Stimulated activated CD8-positive, alpha-beta memory T cell treated with anti-CD3 and anti-CD28 coated beads, Interleukin-7, amount 100 ng/mL, for 48 hours (primary cell): ENCODE results near the gene SAT2.
"Not testable (repeated sequence)": the region's sequence is repeated elsewhere in the genome, so short reads cannot be mapped to it uniquely, and the experiment has no call there.

Experiments used
- DNase-seq, 2 donors: peaks; one replicate each; pipeline ENCODE4 v3.0.0-alpha.2; 2020; ENCODE audit warnings: low read depth in 1 of 2; ENCODE audit errors: extremely low read depth in 1 of 2

Gene SAT2

GRCh38 chr17:7634384-7634783 is 6.8 kb upstream of the SAT2 start:
- DNase-seq = no peak

DNA sequence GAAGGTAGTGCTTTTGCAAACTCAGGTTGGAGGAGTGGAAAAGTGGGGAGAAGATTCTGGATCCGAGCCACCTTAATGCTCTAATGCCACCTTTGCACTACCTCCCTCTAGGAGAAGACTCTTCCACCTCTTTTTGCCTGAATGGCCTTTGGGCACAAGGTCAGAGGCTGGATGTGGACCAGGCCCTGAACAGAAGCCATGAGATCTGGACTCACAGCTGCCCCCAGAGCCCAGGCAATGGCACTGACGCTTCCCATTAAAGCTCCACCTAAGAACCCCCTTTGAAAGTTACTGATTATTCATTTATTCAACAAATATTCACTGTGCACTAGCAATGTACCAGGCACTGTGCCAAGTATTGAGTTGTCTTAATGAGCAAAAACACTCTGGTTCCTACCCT is 5.5 kb upstream of the SAT2 start:
- DNase-seq = no peak

- DNase-seq = peak in 1 of 2 donors; percentile 14
Observed at GRCh38 chr17:7632492-7632894, 4.9 kb upstream of the SAT2 start.

DNA sequence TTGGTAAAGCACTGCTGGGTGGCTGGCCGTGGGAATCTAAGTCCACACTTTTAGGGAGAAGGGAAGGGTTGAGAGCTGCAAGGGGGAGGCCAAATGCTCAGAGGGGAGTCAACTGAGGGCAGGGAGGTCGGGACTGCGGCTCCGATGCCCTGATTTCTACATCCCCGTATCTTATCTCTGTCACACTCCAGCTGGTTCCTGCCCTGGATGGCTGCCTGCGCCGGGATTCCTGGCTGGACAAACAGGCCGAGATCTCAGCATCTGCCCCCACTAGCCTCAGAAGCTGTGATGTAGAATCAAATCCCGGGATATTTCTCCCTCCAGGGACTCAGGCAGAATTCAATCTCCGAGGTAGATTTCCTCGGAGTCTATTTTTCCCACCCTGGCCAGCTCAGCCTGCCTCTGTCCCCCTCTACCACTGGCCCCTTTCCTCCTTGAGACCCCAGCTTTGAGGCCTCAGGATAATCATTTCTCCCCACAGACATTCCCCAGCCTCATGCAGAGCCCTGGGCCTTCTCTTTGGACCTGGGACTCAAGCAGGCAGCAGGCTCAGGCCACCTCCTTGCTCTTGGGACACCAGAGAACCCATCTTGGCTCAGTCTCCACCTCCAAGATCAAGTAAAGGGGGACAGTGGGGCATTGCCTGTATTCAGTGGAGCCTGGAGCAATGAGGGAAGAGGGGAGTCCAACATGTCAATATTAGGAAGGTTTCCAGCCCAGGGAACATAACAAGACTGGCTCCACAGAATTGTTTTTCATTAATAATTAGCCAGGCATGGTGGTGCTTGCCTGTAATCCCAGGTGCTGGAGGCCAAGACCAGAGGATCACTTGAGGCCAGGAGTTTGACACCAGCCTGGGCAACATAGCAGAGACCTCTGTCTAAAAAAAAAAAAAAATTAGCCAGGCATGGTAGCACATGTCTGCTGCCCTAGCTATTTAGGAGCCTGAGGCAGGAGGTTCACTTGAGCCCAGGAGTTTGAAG is 4.1 kb upstream of the SAT2 start:
- DNase-seq = no peak

DNA sequence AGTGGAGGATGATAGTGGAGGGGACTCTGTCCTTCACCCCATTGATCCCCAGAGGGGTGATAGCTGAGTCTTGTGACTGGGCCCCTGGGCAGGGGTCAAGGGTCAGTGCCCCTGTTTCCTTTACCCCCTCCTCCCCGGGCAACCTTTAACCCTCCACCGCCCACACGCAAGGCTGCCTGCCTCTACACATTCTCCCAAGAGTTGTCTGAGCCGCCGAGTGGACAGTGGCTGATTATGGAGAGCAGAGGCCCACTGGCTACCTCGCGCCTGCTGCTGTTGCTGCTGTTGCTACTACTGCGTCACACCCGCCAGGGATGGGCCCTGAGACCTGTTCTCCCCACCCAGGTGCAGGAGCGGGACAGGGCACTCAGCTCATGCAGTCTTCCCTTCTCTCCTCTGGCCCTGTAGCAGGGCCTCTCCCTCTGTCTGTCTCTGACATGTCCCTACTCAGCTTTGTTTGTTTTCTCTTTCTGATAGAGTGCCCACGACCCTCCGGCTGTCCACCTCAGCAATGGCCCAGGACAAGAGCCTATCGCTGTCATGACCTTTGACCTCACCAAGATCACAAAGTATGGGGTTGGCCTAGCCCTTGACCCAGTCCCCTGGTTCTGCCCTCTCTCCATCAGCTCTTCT is 2.4 kb upstream of the SAT2 start, which contains the start of gene SHBG:
Gene SHBG (plus strand): TSS at position 197 of the 633 bp plus-strand sequence. CDS start 38 bp downstream, at position 235.
- no peak for DNase-seq

DNA sequence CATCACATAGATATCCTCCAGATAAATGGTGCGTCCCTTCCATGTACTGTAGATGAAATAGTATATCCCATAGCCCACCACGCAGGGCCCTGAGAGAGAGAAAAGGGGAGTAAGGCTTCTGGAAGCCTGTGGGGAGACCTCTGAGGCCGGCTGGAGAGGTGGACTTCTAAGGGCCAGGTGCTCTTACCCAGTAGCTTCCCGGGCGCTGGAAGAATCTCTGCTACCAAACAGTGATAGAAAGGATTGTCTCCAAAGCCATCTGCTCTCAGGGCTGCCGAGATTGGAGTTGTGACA is 718 bp downstream of the SAT2 start:
- no peak for DNase-seq

DNA sequence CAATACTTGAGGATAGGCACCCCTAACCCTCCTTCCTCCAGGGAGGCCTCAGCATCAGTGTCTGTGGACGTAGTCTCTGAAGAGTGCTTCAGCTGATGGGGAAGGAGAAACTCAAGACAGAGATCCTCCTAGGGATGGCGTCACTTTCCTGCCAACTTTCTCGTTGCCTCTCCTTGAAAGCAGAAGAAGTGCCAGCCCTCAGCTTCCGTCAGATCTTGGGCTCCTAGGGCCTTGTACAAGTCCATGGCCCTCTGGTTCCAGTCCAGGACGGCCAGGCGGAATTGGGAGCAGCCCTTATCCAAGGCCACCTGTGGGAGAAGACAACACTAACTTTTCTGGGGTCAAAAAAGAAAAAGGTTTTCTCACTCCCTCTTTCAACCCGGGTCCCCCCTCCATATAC is 1.3 kb downstream of the SAT2 start:
- no peak for DNase-seq

DNA sequence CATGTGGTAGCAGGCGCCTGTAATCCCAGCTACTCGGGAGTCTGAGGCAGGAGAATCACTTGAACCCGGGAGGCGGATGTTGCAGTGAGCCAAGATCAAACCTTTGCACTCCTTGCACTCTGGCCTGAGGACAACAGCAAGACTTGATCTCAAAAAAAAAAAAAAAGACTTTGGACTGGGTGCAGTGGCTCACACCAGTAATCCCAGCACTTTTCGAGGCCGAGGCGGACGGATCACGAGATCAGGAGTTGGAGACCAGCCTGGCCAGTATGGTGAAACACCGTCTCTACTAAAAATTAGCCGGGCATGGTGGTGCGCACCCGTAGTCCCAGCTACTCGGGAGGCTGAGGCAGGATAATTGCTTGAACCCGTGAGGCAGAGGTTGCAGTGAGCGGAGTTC is 1.9 kb downstream of the SAT2 start:
- not testable (repeated sequence) for DNase-seq

DNA sequence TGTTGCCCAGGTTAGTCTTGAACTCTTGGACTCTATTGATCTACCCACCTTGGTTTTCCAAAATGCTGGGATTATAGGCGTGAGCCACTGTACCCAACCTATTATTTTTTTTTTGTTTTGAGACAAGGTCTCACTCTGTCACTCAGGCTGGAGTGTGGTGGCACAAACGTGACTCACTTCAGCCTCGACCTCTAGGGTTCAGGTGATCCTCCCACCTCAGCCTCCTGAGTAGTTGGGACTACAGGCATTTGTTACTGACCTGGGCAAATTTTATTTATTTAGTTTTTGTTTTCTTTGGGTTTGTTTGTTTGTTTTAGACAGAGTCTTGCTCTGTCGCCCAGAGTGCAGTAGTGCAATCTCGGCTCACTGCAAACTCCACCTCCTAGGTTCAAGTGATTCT is 4.0 kb downstream of the SAT2 start:
- DNase-seq = no peak

DNA sequence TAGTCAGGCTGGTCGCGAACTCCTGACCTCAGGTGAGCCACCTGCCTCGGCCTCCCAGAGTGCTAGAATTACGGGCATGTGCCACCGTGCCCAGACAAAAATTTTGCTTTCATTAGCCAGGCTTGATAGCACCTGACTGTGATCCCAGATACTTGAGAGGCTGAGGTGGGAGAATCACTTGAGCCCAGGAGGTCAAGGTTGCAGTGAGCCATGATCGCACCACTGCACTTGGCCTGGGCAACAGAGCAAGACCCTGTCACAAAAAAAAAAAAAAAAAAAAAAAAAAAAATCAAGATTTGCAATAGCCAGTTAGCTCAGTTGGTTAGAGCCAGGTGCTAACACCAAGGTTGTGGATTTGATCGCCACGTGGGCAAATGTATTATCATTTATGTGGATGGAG is 6.8 kb downstream of the SAT2 start:
- DNase-seq = no peak

DNA sequence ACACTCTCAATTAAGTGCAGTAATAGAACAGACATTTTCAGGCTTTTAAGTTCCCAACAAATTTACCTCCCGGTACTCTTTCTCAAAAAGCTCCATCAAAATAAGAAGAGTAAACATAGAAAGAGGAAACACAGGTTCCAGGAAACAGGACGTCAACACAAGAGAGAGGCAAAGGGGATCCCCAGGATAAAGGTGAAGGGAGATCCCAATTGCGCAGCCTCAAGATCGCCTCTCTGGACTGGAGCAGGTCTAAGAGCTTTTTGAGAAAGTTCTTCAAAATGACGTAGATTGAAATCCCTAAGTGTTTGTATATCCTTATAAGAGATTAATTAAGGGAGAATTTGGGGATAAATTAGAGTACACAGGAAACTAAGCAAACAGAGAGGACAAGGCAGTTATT is 9.0 kb downstream of the SAT2 start:
- DNase-seq = no peak

DNA sequence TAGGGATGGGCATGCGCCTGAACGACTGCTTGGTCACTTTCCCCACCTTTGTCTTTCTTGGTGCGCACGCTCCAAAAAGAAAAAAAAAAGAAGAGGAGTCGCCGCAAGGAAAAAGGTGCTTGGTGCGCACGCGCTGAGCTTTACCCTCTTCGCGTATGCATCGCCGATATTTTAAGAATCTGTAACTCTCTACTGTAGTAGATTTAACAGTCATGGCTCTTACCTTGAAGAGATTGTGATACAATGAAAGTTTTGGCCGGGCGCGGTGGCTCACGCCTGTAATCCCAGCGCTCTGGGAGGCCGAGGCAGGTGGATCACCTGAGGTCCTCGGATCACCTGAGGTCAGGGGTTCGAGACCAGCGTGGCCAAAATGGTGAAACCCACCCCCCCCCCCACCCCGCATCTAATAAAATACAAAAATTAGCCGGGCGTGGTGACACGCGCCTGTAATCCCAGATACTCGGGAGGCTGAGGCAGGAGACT is 12.3 kb downstream of the SAT2 start:
- no peak for DNase-seq

GRCh38 chr17:7614425-7615264 is 13.0 kb downstream of the SAT2 start, which contains the start of gene FXR2:
TSS of gene FXR2 (minus strand) at chr17:7614897. CDS start at chr17:7614532, 365 bp downstream.
- peak; percentile 100 for DNase-seq

- DNase-seq = no peak
Observed at GRCh38 chr17:7613769-7614424, 13.7 kb downstream of the SAT2 start.

DNA sequence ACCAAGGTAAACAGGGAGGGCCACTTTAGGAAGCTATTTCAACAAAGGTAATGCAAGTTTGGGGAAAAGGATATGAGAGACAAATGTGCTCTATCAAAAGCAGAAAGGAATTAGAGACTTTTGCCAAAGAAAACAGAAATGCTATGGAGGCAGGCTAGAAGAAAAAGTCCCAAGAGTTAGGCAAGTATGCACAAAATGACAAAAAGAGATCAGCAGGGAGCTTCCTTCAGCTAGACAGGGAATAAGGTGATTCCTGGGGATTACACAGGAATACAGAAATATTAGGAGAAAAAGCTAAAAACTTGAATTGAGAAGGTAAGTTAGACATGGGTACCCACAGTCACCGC is 15.4 kb downstream of the SAT2 start:
- DNase-seq = no peak

DNA sequence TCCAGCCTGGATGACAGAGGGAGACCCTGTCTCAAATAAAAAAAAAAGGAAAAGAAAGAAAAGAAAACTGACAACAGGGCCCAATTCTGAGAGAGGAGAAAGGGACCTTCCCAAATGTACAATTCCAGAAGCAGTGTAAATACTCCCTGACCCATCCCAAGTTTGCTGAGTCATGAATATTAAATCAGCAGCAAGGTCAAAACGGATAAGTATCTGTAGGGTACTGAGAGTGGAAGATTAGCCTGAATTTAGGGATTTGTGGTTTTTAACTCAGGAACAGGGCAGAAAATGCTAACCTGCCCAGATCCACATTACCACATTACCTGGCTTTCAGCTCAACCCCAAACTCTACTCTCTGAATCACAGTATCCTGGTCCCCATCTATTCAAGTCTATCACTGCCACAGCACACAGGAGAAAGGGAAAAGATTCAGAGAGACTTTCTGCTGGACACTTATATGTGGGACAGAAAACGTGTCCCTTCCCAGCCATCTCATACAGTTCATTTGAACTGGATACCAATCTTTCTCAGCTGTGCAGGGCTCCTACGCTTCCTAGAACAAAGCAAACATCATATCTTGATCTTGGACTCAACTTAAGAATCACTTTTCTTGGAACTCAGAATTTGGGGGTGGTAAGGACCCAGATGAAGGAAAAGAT is 15.9 kb downstream of the SAT2 start:
- no peak for DNase-seq

DNA sequence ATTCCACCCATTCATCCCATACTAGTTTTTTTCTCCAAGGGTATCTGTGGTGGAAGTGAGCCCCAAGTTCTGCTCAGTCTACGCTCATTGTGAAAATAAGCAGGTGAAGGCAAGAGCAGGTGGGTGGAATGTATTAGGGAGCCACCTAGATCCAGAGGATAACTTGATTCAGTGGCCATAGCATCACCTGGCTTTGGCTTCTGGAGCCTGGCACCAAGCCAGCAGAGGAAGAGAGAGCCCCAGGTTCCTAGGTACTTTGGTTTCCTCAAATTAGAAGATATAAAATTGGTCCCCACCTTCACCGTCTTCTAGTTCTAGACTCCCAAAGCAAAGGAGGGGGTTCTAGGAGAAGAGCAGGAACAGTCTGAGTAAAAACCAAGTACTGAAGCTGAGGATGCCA is 17.0 kb downstream of the SAT2 start:
- DNase-seq = no peak

GRCh38 chr17:7606280-7606679 is 21.3 kb downstream of the SAT2 start:
- DNase-seq = no peak

DNA sequence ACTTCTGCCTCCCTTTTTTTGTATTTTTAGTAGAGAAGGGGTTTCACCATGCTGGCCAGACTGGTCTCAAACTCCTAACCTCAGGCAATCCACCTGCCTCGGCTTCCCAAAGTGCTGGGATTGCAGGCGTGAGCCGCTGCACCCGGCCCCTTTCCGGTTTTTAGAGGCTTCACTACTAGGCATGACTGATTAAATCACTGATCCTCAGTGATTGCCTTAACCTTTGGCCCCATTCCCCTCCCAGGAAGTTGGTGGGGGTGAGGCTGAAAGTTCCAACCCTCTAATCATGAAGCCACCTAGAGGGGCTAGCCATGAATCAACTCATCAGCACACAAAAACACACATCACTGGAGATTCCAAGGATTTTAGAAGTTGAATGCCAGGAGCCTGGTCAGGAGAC is 30.1 kb downstream of the SAT2 start:
- not testable (repeated sequence) for DNase-seq

DNA sequence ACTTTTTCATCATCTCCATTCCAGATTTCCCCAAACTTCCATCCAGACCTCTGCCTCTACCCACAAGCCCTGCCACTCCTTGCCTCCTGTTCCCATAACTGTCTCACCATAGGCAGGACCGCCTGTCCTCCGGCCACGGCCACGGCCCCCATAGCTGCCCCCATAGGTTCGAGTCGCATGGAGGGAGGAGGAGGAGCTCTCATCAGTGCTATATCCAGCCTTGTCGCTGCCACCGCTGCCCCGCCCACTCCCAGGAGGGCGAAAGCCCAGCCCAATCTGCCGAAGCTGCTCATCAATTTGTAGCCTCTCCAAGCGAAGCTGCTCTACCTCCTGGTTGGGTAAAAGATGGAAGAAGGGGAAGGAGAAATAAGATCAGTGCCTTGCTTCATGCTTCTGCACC is 34.3 kb downstream of the SAT2 start:
- no peak for DNase-seq
